Esophagus squamous epithelium (tissue), 4 donors: Measurements from ENCODE around the gene TBC1D1.

Experiments
- CTCF ChIP-seq, 6 experiments: fragments of 450-650 bp in 4 of 6; fragments of 200-600 bp in 2 of 6; sonication (generic) in 2 of 6; IDR thresholded peaks; one replicate each; pipeline ENCODE4 v1.5.1; 2016 to 2019; ENCODE audit warnings: antibody characterized with exemption in 6 of 6, mild to moderate bottlenecking in 4 of 6, moderate library complexity in 4 of 6
- POLR2A ChIP-seq, 4 donors: fragments of 450-650 bp; IDR thresholded peaks; one replicate each; pipeline ENCODE4 v1.6.1; 2017; ENCODE audit warnings: antibody characterized with exemption in 4 of 4, mild to moderate bottlenecking in 4 of 4, moderate library complexity in 3 of 4

- TF ChIP-seq CTCF (IDR thresholded peaks at IDR 0.05) (no peak), POLR2A (IDR thresholded peaks at IDR 0.05) (no peak)
Measured at GRCh38 chr4:38055566-38055965, 164.7 kb downstream of the TBC1D1 start.
